ENCODE measurements around the gene NFATC3.
"Not testable (repeated sequence)": the region's sequence is repeated elsewhere in the genome, so short reads cannot be mapped to it uniquely, and the experiment has no call there.

The NFATC3 gene

GRCh38 chr16:68086860-68087268 is 1.7 kb downstream of the NFATC3 start:
- in situ Hi-C loops (cut with HindIII; ENCODE audit: low sequenced_read_pairs), result loop anchor here (5.0 kb wide), 1 partner anchor 60 kb away; no protein-coding TSS in a partner anchor

- in situ Hi-C loops (cut with HindIII; ENCODE audit: low sequenced_read_pairs), result loop anchor here (5.0 kb wide), 1 partner anchor 60 kb away; no protein-coding TSS in a partner anchor
Observed at GRCh38 chr16:68087688-68088087, 2.5 kb downstream of the NFATC3 start.

GRCh38 chr16:68088130-68088972 is 3.2 kb downstream of the NFATC3 start:
- in situ Hi-C loops (cut with HindIII; ENCODE audit: low sequenced_read_pairs), result loop anchor here (5.0 kb wide), 1 partner anchor 59 kb away; no protein-coding TSS in a partner anchor

GRCh38 chr16:68089067-68089466 is 3.9 kb downstream of the NFATC3 start:
- in situ Hi-C loops (cut with HindIII; ENCODE audit: low sequenced_read_pairs), result loop anchor here (5.0 kb wide), 1 partner anchor 58 kb away; no protein-coding TSS in a partner anchor

- in situ Hi-C loops (cut with HindIII; ENCODE audit: low sequenced_read_pairs), result no loop called here
Observed at GRCh38 chr16:68090130-68090529, 5.0 kb downstream of the NFATC3 start.

- in situ Hi-C loops (cut with HindIII; ENCODE audit: low sequenced_read_pairs), result no loop called here
Observed at GRCh38 chr16:68090533-68090932, 5.4 kb downstream of the NFATC3 start.

GRCh38 chr16:68091380-68092261 is 6.5 kb downstream of the NFATC3 start:
- in situ Hi-C loops (cut with HindIII; ENCODE audit: low sequenced_read_pairs), result no loop called here

- in situ Hi-C loops (cut with HindIII; ENCODE audit: low sequenced_read_pairs), result not testable (repeated sequence)
Observed at GRCh38 chr16:68092275-68092674, 7.1 kb downstream of the NFATC3 start.

- in situ Hi-C loops (cut with HindIII; ENCODE audit: low sequenced_read_pairs), result no loop called here
Observed at GRCh38 chr16:68093816-68094613, 8.8 kb downstream of the NFATC3 start.

GRCh38 chr16:68094614-68094934 is 9.4 kb downstream of the NFATC3 start:
- in situ Hi-C loops (cut with HindIII; ENCODE audit: low sequenced_read_pairs), result no loop called here

- in situ Hi-C loops (cut with HindIII; ENCODE audit: low sequenced_read_pairs), result no loop called here
Observed at GRCh38 chr16:68096491-68096890, 11.3 kb downstream of the NFATC3 start.

- in situ Hi-C loops (cut with HindIII; ENCODE audit: low sequenced_read_pairs), result no loop called here
Observed at GRCh38 chr16:68097088-68097487, 11.9 kb downstream of the NFATC3 start.

GRCh38 chr16:68097895-68098294 is 12.7 kb downstream of the NFATC3 start:
- in situ Hi-C loops (cut with HindIII; ENCODE audit: low sequenced_read_pairs), result no loop called here

- in situ Hi-C loops (cut with HindIII; ENCODE audit: low sequenced_read_pairs), result loop anchor here (25.0 kb wide), 1 partner anchor 112 kb away; no protein-coding TSS in a partner anchor
Observed at GRCh38 chr16:68100488-68100887, 15.3 kb downstream of the NFATC3 start.

GRCh38 chr16:68105611-68106010 is 20.4 kb downstream of the NFATC3 start:
- in situ Hi-C loops (cut with HindIII; ENCODE audit: low sequenced_read_pairs), result loop anchor here (25.0 kb wide), 1 partner anchor 107 kb away; no protein-coding TSS in a partner anchor

GRCh38 chr16:68107230-68107928 is 22.2 kb downstream of the NFATC3 start:
- in situ Hi-C loops (cut with HindIII; ENCODE audit: low sequenced_read_pairs), result loop anchor here (25.0 kb wide), 1 partner anchor 105 kb away; no protein-coding TSS in a partner anchor

GRCh38 chr16:68109156-68109555 is 24.0 kb downstream of the NFATC3 start:
- in situ Hi-C loops (cut with HindIII; ENCODE audit: low sequenced_read_pairs), result loop anchor here (25.0 kb wide), 1 partner anchor 103 kb away; no protein-coding TSS in a partner anchor

GRCh38 chr16:68110611-68111010 is 25.4 kb downstream of the NFATC3 start:
- in situ Hi-C loops (cut with HindIII; ENCODE audit: low sequenced_read_pairs), result loop anchor here (25.0 kb wide), 1 partner anchor 102 kb away; no protein-coding TSS in a partner anchor

- in situ Hi-C loops (cut with HindIII; ENCODE audit: low sequenced_read_pairs), result loop anchor here (25.0 kb wide), 1 partner anchor 101 kb away; no protein-coding TSS in a partner anchor
Observed at GRCh38 chr16:68111379-68111778, 26.2 kb downstream of the NFATC3 start.
